DMS79 (cell line): ENCODE results near the gene ERGIC3.
A peak's percentile ranks its signal among the peaks of the same experiment; 100 is the strongest.

Experiments
- DNase-seq: peaks from one replicate; lab custom pipeline; 2025; lab: John Stamatoyannopoulos, UW

ERGIC3 gene

DNA sequence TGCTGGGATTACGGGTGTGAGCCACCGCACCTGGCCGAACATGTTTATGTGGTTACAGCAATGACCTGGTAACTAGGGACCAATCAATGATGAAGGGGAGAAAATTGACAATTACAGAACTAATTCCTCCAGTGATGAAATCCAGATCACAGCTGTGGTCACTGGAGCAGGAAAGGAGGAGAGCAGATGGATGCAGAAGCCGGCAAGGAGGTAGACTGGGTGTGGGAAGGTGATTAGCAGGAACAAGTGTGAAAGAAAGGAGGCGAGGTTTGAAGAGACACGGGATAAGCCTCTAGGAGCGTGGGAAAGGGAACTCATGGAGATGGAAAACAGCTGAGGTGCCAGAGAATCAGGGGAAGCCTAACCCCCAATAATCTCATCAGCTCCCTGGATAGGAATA, 56.6 kb downstream of the ERGIC3 start:
- DNase-seq: no peak

DNA sequence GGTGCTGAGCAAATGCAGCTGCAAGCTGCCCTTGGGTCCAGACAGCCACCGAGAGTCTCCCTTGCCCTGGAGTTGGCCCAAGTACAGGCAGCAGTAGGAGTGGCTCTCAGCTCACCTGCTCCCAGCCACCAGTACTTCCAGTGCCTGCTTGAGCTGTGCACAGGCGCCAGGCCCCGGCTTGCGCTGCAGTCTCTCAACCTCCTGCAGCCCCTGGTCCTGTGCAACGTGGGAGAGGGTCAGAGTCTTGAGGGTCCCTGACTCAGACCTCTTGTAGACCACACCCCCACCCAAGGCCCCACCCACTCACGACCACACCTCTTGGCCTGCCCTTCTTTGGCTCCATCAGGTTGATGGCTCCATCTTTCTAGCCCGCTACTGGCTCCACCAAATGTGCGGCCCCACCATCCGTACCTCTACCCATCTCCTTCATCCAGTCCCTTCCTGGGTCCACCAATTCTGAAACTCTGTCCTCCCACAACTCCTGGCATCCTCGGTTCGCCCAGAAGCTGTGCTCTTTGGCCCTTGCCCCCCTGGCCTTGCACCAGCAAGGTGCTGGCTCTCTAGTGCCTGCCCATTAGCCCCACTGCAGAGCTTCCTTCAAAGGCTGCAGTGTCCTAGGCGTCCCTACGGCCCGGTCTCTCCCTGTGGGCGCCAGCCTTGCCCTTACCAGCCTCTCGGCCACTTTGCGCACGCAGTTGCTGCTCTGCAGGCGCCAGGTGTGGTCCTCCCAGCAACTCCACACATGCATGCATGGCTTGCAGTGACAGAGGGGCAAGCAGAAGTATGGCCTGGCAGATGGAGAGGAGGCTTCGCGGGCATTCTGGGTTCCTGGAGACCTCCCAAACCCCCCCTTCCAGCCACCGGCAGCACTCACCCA, 57.3 kb downstream of the ERGIC3 start:
- DNase-seq: peak; percentile 29

DNA sequence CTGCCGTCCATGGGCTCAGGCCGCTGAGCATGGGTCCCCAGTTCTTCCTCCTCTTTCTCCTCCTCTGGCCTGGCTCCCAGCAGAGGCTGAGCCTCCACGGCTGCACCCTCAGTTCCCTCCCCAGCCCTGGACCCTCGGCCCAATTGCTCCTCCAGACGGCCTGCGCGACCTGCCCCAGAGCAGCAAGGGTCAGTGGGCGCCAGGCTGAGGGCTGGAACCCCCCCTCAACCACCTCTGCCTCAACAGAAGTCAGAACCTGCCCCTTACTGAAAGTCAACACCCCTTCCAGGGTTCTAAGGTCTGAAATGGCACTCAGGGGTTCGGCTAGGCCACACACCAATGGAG, 57.9 kb downstream of the ERGIC3 start:
- no peak for DNase-seq

DNA sequence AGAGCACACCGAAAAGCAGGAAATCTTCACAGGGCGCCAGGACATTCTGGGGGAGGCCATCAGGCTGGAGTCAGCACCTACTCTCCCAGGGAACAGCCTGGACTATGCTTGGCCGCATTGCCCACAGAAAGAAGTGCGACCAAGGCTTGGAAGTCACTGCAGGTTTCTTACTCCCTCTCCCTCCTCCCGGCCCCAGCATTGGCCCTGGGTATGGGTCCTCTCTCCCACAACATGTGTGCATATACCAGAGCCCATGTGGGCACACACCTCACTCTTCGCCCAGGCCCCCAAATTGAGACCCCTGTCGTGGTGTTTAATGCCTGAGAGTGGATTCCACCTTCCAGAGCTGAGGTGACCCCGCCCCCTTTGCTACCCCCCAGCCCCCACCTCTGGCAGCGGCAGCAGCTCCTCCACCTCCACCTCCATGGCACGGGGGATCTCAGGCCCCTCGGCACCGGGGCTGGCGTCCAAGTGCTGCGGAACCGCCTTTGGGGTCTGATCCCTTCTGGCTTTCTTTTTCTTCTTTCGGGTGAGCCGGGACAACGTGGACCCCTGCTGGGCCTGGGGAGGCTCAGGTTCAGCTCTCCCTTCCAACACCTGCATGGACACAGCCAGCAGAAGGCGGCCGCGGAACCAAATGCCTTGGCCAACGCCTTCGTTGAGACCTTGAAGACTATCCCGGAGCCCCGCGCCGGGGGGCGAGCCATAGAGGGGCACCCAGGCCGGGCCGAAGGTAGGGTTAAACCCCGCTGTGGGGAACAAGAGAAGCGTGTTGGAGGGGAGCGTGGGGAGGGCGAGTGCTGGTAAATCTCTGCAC, 58.5 kb downstream of the ERGIC3 start:
- DNase-seq: no peak

DNA sequence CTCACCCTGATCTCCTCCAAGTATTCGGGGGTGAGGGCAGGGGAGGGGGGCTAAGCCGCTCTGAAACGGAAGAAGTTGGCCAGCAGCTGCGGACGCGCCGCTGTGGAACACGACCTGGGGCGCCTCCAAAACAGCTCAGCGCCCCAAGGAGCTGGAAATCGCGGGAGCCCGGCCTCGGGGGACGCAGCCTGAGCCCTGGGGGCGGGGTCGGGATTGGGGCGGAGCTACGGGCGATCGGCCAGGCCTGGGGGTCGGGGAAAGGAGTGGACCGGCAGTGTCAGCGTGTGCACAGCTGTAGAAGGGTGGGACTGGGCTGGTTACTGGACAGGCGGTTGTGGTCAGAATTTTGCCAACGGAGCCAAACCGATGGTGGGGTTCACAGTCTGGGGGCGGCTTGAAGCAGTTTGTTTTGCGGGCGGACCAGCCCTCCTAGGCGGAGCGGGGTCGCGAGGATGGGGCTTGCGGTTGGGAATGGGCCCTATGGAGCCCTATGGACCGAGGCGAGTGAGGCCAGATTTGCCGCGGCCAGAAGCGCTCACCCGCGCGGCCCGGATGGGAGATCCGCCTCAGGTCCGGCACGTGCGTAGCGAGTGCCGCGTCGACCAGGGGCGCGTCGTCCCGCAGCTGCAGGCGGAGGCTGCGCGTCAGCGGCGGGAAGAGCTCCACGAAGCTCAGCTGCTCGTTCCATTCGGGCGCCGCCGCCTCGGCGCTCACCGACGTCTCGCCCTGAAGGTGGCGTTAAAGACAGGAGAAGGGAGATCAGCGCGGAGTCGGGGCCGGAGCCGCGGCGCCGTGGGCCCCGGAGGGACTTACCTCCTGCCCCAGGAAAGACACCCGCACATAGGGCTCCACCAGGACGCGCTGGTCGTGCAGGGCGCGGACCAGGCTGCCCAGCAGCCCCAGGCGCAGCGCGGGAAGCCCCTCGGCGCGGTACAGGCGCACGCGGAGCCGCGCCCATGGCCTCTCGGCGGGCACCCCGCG, 59.4 kb downstream of the ERGIC3 start:
- peak; percentile 12 for DNase-seq

DNA sequence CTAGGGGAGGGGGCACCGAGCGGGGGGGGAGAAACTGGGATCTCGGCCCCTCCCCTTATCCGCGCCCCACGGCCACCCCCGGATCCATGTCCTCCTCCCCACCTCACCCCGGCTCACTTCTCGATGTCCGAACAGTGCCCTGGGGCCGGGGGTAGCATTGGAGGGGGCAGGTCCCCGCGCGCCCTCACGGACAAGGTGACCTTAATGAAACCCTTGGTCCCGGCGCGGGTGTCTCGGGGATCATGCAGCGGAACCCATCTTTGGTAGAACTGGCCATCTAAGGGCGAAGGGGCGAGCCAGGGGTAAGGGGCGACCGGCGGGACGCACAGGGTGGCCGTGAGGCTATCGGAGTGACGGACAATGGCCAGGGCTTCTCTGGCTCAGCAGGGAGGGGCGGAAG, 60.1 kb downstream of the ERGIC3 start:
- no peak for DNase-seq

DNA sequence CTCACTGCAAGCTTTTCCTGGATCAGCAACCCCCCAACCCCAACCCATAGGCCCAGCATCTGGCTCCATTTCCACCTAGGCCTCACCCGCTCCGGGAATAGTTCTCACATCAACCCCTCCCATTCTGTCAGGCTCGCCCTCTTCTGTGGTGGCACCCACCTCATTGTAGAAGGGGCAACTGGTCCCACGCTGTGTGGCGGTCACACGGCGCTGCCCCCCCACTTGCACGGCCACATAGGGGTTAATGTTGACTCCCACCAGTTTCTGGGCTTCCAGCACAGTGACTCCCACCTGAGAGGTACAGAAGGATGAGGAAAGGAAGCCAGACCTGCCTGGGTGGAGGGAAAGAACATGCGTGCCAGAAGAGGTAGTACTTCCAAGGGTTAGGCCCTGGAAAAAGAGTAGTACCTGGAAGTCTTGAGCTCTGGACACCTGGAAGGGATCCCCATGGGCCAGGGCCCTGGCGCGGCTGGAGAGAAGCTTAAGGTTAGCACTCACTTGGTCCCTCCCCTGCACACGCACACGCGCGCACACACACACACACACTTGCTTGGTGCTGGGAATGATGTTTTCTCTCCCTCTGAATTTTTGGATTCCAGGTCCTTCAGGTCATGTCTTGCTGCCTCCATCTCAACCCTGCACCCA, 61.1 kb downstream of the ERGIC3 start:
- DNase-seq: no peak

DNA sequence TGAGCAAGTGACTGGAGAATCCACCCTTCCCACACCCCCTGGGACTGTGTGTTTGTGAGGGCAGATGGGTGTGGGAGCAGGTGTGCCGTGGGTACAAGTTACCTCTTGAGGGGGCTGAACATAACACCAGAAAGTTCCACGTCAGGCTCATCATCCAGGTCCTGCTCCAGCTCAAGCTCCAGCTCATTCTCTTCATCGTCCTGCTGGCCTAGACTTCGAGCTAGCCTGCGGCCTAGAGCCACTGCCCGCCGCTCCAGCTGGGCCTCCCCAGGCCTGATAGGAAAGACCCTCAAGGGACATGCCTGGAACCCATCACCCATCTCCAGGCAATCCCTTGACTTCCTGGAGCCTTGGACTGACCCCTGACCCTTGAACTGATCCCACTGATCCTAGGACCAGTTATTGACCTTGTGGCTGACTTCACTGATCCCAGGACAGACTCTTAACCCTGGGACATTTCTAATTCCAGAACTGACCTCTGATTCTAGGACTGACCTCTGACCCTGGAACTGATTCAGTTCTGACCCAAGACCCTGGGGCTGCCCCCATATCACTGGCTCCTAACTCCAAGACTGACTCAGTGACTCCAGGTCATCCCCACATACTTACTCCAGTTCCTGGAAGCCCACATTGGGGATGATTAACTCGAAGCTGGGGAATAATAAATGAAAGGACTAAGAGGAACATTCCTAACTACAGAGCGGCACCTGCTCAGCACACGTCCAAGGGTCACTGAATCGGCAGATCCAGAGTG, 62.0 kb downstream of the ERGIC3 start:
- no peak for DNase-seq

DNA sequence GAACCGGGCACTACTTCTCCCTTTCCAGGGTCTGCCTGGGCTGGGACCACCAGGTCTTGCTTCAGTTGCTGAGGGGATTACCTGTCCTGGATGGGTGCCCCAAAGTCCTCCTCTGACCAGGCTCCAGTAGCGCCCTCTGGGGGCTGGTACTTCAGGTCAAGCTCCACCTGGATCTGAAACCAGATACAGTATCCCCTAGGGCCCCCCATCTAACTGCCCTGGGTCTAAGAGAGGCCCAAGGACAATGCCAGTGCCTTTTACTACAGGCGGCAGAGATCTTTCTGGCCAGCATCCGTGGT, 62.5 kb downstream of the ERGIC3 start:
- DNase-seq: no peak

DNA sequence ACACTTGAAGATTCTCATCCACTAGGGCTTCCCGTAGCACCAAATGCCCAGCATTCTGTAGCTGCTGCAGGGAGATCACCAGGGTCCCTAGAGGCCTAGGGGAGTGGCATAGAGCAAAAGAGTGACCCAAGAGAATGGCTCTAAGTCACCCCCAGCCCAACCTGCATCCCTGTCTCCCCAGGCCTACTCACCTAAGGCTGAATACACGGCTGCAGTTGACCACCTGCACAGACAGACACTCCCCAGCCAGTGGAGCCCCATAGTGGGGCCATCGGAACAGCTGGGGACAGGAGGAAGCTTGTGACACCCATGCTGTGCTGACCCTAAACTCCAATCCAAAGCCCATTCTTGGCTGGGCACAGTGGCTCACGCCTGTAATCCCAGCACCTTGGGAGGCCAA, 64.2 kb downstream of the ERGIC3 start:
- no peak for DNase-seq
